ENCODE data around the gene SLC15A4.

The SLC15A4 gene

DNA sequence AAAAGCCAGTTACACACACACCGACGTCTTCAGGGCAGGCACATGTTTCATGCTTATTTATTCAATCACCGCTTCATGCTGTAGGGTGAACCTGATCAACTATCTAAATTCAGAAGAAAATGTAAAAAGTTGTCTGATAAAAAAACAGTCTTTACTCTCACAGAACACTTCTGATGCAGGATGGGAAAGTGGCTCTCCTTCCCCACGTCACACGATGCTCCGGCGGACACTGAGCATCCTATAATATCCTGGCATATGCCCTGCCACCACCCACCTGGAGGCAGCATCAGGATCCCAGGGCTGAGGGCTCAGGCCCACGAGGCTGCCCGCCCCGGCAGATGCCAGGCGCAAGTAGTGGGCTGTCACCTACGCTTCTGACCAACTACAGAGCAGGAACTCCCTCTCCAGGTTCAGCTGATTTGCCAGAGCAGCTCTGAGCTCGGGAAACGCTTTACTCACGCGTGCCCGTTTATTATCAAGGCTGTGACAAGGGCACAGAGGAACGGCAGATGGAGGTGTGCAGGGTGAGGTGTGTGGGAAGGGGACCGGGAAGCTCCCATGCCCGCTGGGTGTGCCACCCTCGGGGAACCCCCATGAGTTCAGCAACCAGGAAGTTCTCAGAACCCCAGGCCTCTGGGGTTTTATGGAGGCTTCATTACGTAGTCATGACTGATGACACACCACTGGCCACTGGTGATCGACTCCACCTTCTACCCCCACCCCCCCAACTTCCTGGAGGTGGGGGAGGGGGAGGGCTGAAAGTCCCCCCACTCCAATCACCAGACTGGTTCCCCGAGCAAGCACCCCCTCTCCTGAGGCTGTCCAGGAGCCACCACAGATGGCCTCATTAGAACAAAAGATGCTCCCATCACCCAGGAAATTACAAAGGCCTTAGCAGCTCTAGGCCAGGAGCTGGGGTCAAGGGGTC lies 32.1 kb downstream of the SLC15A4 start:
- DNase-seq: no peak

DNA sequence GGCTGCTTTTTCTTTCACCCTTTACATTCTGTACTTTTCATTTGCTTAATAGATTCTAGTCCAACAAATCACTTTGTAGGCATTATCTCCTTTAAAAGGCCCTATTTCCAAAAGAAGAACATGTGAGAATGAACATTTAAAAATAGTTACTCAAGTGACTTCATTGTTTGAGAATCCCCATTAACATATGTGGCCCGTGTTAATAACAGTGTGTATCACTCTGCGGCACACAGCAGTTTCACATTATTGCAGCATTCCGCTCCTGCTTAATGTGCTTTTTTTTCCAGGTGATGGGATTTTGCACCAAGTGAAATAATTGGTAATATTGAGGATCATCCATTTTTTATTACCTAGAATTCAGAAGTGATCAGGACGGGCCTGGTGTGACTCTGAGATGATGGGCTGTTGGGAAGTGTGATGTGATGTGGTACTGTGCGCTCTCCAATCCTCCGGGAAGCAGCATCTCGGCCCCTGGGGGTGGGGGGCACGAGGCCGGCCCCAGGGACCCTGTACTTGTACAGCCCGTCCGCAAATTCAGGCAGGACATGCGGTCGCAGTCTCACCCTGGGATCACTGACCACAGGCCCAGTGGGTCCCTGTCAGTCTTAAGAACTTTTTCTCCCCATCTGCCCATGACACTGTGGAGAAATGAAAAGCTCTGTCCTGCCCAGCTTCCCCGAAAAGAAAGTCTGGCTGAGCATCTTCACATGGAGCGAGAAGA lies 32.9 kb downstream of the SLC15A4 start:
- DNase-seq: no peak

DNA sequence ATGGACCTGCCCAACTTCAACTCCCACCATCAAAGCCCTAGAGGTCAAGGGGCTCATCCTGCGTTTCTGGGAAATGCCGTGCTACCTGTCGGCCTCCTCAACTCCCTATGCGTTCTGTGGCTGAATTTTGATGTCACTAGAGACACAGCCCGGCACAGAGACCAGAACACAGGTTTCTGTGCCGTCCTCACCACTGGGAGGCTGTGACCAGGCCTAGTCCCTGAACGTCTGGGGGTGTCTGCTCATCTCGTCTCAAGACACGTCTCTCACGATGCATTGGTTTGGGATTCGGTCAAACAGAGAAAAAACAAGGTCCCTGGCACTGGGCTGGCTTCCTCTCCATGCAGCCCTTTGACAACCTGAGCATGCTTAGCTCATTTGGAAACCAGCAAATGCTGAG lies 33.5 kb downstream of the SLC15A4 start:
- no peak for DNase-seq

DNA sequence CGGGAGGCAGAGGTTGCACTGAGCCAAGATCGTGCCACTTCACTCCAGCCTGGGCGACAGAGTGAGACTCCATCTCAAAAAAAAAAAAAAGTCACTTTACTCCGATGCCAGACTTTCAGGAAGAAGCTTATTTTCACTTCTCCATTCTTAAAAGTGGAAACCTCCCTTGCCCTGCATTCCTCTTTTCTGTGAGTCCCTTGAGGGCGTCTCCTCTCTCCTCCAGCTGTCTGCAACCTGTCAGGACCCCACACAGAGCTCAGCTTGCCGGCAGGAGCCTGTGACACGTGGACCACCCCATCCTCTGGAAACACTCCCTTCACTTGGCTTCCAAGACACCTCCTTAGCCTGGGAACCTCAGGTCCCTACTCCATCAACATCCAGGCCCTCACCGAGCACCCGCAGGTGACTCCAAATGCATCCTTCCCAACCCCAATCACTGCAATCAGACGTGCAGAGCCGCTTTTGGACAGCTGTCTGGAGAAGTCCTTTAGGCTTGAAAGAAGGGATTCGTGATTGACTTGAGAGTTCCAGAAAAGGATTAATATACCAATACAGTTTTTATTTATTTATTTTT lies 34.3 kb downstream of the SLC15A4 start:
- no peak for DNase-seq

DNA sequence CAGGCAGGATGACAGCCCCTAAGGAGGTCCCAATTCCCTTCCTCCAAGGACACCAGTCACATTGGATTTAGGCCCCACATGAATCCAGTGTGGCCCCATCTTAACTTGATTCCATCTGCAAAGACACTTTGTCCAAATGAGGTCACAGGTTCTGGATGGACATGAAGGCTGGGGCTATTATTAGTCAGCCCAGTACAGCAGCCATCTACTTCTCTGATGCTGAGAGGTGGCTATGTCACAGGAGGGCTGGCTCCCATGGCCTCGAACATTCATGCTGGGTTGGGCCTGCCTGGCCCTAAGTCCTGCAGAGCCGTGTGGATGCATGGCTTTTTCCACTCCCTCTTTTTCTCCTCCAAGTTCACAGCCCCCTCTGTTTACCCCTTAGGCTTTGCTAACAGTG lies 35.9 kb downstream of the SLC15A4 start:
- no peak for DNase-seq

DNA sequence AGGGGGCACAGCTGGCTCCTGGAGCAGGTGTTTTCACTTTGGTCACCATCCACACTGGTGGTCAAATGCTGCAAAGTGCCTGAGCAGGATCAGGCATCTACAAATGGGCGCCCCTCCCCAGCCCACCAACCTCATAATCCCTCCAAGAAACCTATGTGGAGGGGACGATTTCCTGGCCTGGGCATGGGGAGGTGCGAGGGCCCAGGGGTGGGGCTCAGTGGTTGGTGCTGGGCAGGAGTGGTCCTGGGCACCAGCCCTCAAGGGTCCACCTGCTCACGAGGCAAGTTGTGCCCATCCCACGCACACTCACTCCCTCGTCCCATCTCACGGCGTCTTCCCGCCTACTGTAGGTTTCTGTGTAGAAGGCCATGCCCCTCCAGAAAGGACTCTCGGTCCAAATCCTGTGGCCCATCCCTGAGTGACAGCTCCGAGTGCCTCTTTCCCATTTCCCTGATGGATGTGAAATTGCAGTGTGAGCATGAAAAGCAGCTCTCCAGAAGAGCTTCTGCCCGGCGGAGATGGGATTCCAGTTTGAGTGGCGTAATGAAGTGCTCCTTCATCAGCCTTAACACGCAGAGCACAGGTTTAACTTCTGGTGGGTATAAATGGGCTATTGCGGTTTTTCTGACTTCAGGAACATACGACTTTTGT lies 36.9 kb downstream of the SLC15A4 start:
- DNase-seq: no peak

DNA sequence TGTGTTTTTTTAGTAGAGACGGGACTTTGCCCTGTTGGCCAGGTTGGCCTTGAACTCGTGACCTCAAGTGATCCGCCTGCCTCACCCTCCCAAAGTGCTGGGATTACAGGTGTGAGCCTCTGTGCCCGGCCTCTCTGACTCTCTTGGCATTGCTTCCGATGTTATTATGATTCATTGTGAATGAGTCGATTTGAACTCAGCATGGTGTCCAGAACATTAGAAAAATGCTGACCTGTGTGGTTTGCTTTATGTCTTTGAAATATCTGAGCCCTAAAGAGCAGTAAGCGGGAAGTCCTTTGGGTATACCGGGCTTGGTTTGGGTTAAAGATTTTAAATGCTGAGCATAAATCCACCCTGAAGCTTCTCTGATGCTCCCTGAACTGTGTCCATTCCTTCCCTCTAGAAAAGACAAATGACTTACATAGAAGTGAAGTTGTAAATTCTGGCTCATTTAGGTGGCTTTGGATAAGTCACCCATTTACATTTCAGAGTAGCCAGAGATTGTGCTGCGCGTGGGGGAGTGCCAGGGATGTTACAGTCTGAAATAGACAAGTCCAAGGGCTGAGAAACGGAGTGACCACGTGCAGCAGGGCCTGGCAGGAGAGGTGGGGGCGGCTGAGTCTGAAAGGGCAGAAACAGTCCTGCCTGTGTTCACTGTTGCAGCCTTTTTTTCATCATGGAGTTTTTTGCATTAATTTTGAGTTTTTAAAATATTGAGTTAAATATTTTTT lies 39.6 kb downstream of the SLC15A4 start:
- no peak for DNase-seq

DNA sequence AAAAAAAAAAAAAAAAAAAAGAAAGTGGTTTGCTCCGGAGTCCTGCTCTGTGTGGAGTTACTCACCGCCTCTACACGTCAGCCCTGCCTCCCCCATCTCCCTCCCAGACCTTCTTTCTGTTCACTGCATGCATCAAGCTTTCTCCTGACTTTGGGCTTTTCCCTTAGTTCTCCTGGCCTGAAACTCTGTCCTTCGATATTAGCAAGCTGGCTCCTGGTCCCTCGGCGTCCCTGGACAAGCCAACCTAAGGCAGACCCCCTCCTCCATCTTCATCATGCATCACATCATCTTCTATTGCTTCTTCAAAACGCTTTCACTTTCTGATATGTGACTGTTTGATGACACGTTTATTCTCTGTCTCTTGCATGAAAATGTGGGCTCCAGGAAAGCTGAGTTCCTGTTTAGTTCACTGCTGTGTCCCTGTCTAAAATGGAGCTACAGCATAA lies 40.6 kb downstream of the SLC15A4 start:
- DNase-seq: no peak

DNA sequence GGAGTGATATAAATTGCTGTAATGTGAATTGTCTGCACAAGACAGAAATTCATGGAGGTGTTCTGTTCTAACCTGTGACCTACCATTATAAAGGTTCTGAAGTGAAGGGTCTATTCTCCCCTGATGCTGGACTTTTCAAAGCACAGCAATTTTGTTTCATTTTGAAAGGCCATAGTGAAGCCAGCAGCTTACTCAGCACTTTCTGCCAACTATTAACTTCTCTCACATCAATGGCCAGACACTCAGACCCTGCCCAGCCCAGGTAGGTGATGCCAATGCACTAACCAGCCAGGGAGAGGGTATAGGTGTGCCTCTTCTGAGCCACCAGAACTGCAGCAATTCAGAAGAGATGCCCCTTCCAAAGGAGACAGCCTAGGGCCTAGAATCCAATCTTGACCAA lies 43.9 kb downstream of the SLC15A4 start:
- no peak for DNase-seq

DNA sequence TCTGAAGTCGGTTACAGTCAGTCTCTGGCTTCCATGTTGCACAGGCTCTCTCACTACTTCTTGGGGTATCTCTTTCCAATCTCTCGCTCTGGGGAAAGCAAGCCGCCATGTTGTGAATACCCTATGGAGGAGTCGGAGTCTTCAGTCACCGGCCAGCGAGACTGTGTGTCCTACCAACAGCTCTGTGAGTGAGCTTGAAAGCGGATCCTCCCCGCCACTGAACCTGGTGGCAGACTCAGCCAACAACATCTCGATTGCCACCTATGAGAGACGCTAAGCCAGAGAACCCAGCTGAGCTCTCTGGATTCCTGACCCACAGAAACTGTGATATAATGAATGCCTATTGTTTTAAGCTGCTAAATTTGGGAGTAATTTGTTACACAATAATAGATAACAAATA lies 51.5 kb downstream of the SLC15A4 start:
- DNase-seq: no peak

DNA sequence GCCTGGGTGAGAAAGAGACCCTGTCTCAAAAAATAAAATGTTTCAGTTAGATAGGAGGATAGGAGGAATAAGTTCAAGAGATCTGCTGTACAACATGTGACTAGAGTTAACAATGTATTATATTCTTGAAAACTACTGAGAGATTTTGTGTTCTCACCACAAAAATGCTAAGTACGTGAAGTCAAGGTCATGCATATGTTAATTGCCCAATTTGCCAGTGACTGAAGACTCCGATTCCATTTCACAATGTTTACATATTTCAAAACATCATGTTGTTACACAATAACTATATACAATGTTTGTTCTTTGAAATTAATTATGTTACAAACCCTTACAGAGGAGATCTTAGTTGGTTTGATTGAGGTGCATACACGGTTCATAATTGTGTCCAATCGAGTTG lies 52.1 kb downstream of the SLC15A4 start:
- no peak for DNase-seq

DNA sequence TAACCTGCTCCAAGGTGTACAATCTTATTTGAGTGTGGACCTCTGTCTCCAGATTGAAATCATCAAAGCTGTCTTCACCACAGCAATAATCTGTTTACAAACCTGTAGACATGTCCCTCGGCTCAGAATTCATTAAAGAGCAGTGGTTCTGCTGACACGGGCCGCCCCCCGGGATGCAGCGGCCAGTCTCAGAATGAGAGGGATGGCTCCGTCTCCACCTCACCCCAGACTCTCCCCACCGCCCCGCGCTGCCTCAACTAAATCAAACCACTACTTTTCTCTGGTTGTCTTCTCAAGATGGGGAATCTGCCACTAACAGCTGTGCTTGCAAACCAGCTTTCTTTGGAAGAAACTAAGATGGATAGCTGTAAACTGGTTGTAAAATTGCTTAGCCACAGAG lies 56.2 kb downstream of the SLC15A4 start:
- no peak for DNase-seq

DNA sequence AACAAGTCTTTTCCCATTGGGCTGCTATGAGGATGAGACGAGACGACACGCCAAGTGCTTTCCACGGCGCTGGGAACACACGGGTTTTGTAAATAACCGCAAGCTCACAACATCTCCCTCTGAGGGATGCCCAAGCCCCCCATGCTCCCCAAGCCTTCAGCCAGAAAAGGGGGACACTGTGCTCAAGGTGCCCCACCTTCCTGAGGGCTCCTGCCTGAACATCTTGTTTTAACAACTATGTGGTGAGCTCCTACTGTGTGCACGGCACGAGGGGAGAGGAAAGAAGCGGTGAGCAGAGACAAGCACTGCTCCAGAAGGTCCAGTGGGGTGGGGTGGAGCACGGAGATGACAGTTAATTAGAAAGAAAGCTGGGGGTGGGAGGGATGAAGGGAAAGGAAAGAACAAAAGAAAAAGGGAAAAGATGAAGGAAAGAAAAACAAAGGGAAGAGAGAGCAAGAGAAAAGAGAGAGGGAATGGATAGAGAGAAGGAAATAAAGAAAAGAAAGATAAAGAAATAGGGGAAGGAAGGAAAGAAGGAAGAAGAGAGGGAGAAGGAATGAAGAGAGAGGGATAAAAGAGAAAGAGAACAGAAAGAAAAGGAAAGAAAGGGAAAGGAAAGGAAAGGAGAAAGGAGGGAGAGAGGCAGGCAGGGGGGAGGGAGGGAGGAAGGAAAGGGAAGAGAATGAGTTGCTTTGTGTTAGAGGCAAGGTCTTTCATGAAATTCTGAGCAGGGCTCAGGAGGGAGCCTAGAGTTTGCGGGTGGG lies 56.8 kb downstream of the SLC15A4 start:
- DNase-seq: no peak

DNA sequence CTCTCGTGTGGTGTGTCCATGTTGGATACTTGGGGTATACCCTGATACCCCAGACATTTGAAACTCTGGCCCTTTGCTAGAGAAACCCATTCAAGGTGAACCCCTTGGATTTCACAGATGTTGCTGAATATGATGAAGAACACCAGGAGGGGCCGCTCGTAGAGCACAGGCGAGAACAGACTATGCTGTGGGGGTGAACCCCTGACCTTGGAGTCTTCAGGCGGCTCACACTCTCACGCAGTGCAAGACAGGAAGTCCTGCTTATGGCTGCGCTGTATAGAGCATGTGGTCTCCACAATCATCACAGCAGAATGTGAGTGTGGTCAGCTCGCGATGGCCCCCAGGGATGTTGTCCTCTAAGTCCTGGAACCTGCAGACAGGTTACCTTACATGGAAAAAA lies 60.4 kb downstream of the SLC15A4 start:
- no peak for DNase-seq

DNA sequence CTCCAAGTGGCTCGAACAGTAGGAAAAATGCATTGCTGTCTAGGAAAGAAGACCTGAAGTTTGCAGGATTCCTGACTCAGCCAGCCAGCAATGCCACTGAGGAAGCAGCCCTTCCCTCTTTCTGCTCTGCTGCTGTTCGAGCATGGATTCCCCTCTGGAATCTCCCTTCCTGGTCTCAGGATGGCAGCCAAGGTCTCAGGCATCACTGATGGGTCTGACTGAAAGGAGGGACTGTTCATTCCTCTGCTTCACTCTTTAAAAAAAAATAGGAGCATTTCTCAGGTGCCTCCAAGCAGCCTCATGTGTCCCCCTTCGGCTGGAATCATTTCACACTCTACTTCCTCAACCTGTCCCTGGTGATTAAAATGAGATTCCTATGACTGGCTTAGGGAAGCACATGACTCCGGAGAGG lies 62.4 kb downstream of the SLC15A4 start:
- no peak for DNase-seq

DNA sequence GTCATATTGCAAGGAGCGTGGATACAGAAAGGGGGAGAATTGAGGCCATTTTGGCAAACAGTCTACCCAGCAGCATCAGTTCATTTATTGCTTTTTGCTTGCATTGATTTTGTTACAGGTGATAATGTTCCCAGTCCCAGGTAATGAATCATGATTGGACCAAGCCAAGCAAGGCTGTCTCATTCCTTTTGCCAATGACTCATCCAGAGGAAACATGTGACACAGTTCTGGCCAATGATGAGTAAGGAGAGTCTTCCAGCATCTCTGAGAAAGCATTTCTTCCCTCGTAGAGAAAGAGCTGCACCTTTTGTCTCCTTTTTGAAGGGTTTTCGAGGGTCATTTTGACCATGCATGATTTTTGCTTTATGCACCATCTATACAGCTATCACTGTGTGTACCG lies 68.2 kb downstream of the SLC15A4 start:
- no peak for DNase-seq

DNA sequence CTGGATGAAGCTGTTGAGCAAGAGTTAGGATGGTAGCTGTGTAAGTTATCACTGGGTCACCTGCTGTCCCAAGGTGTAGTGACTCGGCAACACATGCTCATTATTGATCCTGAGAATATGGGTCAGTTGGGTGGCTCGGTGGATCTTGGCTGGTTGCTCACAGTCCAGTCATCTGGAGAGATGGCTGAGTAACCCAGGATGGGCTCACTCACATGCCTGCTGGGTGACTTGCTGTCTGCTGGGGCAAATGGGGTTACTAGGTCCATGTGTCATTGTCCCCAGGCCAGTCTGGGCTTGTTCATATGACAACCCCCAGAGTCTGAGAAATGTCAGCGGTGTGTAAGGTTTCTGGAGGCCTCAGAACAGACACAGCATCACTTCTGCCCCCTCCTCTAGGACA lies 69.5 kb downstream of the SLC15A4 start:
- DNase-seq: no peak

DNA sequence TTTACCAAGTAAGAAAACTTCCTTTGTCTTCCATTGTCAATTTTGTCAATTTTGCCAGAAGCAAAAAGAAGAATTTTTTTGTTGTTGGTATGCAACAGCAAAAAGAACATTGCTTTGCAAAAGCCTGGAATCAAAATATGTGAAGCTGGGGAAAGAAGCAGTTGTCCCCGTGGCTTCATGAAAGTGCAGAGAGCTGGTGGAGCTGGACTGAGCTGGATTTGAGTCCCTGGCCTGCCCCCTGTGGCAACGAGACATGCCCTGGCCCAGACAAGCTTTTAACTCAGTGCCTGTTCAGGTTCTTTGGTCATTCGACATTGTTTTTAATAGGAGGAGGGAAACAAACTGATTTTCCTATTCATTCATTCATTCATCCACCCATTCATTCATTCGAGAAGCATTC lies 70.3 kb downstream of the SLC15A4 start:
- DNase-seq: no peak

DNA sequence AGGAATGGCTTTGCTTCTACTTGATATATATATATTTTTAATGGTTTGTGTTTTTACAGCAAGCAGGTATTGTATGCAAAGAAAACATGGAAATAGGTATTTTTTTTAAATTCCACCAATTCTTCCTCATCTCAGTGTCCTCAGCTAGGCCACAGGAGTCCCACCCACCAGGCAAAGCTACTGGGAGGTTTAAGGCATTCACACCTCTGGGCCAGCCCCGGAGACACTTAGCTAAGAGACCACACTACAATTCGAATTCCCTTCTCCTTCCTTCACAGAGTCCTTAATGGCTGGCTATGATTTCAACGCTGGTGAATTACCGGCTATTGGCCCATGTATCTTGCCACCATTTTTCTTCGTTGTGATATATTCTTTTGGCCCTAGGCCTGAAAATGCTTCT lies 71.4 kb downstream of the SLC15A4 start:
- DNase-seq: no peak

DNA sequence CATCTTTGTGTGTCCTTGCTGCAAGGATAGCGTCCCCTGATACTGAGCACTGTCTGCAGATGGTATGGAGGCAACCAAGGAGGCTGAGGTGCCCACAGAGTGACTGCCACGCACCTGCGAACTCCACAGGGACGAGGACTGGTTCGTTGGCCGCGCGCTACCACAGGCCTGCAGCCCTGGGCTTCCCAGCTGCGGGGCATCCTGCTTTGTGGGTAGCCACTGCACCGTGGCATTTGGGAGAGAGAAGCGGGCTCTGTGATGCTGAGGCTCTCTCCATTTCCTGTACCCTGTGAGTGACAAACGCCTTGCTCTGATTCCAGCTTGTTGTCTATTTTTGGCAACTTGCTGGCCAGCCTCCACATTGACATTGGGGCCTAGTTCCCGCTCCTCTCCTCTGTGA lies 76.3 kb downstream of the SLC15A4 start:
- no peak for DNase-seq

DNA sequence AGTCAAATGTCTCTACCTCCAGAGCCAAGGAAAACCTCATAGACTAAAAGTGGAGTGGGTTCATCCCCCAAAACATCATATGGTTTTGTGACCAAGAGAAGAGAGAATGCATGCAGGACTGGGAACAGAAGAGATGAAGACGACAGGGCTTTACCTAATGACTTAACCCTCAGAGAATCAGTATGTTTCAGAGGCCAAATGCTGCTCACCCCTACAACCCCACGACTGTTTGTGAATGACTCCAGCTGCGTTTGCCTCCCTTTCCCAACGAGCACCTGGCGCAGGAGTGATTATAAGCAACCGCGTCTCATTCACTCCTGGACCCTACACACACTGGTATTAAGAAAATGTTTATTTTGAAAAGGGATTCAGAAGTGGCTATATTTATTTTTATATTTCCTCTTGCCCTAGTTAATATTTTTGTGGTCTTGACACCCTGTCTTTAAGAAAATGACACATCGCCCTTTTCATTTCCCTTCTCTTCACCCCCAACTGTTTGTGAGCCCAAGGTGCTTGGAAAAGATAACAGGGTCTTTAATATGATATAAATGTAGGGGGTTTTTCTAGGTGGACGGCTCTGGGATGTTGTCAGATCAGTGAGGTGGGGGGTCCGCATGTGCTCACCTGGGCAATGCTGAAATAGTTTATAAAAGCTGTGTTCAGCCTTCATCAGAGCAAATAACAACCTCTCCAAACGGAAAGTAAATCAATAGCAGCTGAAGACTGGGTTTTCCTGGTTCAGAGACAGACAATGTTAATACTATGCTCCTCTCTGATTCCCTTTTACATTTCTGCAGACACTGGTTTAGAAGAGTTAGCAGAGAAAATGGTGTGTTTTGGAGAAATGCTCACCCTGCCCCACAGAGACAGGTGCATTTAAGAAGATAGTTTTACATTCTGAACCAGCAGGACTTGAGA lies 77.7 kb downstream of the SLC15A4 start:
- DNase-seq: no peak
